ENCODE measurements around the gene MTNR1B. TPM values are rescaled to one million over a fixed set of nuclear protein-coding genes. Genes with fewer than 3 reads are reported as not detected.

The MTNR1B gene
- total and polyA plus RNA-seq, 4 donors: not detected

- WGBS: 81% methylated on average over 3 of the region's 3 CpGs
- TF ChIP-seq NR2F2 (IDR thresholded peaks at IDR 0.05) (no peak), EGR1 (IDR thresholded peaks at IDR 0.05; ENCODE audit: low read depth in 2 of 2) (no peak), FOXA1 (IDR thresholded peaks at IDR 0.05) (no peak), JUND (IDR thresholded peaks at IDR 0.05) (no peak), HNF4G (IDR thresholded peaks at IDR 0.05) (no peak), SP1 (IDR thresholded peaks at IDR 0.05) (no peak), RXRA (IDR thresholded peaks at IDR 0.05) (no peak), YY1 (IDR thresholded peaks at IDR 0.05) (no peak), MAX (IDR thresholded peaks at IDR 0.05) (no peak), GABPA (IDR thresholded peaks at IDR 0.05 in 1 of 2, conservative IDR thresholded peaks at IDR 0.05 in 1 of 2) (no peak), ATF3 (IDR thresholded peaks at IDR 0.05) (no peak), TAF1 (conservative IDR thresholded peaks at IDR 0.05) (no peak), REST (IDR thresholded peaks at IDR 0.05) (no peak), HNF4A (conservative IDR thresholded peaks at IDR 0.05) (no peak), CTCF (IDR thresholded peaks at IDR 0.05; ENCODE audit: low read depth, low read length, missing input control) (no peak), FOXA2 (IDR thresholded peaks at IDR 0.05) (no peak), RAD21 (IDR thresholded peaks at IDR 0.05) (no peak), ZBTB33 (IDR thresholded peaks at IDR 0.05) (no peak)
These were observed 17.1 kb downstream of the MTNR1B start for GRCh38 chr11:92986585-92986984.

More at GRCh38 chr11:92986585-92986984, 17.1 kb downstream of the MTNR1B start:
- Histone ChIP-seq H3K27me3 (ENCODE audit: control insufficient read depth in 4 of 4, insufficient read depth in 4 of 4, low read length in 3 of 4) (no peaks in the 10 kb centered on the region), H3K27ac (ENCODE audit: low read depth in 1 of 2, low read length in 2 of 2) (no peak overlapping the region), H3K9ac (ENCODE audit: low read depth in 1 of 2, low read length in 2 of 2) (no peak overlapping the region), H3K9me3 (ENCODE audit: control insufficient read depth in 4 of 4, low read length in 3 of 4) (no peaks in the 10 kb centered on the region), H3K4me3 (ENCODE audit: low read depth in 1 of 3, low read length in 3 of 3) (no peak overlapping the region), H3K36me3 (ENCODE audit: control insufficient read depth in 4 of 4, insufficient read depth in 3 of 4, low read depth in 1 of 4, low read length in 3 of 4) (no peaks in the 10 kb centered on the region), H3K4me1 (ENCODE audit: control insufficient read depth in 4 of 4, insufficient read depth in 4 of 4, low read length in 3 of 4) (no peaks in the 10 kb centered on the region)
- no peak for DNase-seq (ENCODE audit: low spot score)

Data from liver (tissue), 9 donors.